Fibroblast of lung (primary cell): Measurements from ENCODE around the gene PLCG2. TPM values are rescaled to one million over a fixed set of nuclear protein-coding genes. Genes with fewer than 3 reads are reported as not detected.

Experiments used
- DNase-seq, 2 donors: peaks; one replicate each; pipeline versions ENCODE4 v3.0.0 to v3.0.0-alpha.2; 2010; ENCODE audit warnings: low read depth in 2 of 2
- H2AFZ ChIP-seq: 2 replicates; pipeline ENCODE4 v1.5.1; 2012; ENCODE audit warnings: low read length, control low read depth, inconsistent platforms
- H3K27ac ChIP-seq: 2 replicates; pipeline ENCODE4 v1.5.1; 2011; ENCODE audit warnings: low read length, control low read depth; ENCODE audit not compliant: insufficient read depth
- H3K27me3 ChIP-seq: 2 replicates; pipeline ENCODE4 v1.5.1; 2011; ENCODE audit warnings: mild to moderate bottlenecking, low read length; ENCODE audit not compliant: control insufficient read depth, insufficient read depth
- H3K36me3 ChIP-seq: 2 replicates; pipeline ENCODE4 v1.5.1; 2011; ENCODE audit warnings: low read length; ENCODE audit not compliant: control insufficient read depth, insufficient read depth
- H3K4me1 ChIP-seq: 2 replicates; pipeline ENCODE4 v1.5.1; 2011; ENCODE audit warnings: low read length; ENCODE audit not compliant: control insufficient read depth, insufficient read depth; ENCODE audit errors: extremely low read depth
- H3K4me2 ChIP-seq: 2 replicates; pipeline ENCODE4 v1.5.1; 2011; ENCODE audit warnings: low read length, control low read depth; ENCODE audit not compliant: insufficient read depth; ENCODE audit errors: extremely low read depth
- H3K4me3 ChIP-seq, 4 experiments: fragments of 200-600 bp in 1 of 4; sonication (generic) in 1 of 4; replicated peaks in 1 of 4; 2 replicates each; pipeline ENCODE4 v1.5.1; 2011 to 2016; ENCODE audit warnings: low read length in 4 of 4, low read depth in 3 of 4, mild to moderate bottlenecking in 3 of 4, control low read depth in 2 of 4, inconsistent platforms in 1 of 4, mixed read lengths in 1 of 4; ENCODE audit not compliant: insufficient read depth in 1 of 4; ENCODE audit errors: control extremely low read depth in 1 of 4
- H3K79me2 ChIP-seq: 2 replicates; pipeline ENCODE4 v1.5.1; 2012; ENCODE audit warnings: mild to moderate bottlenecking, low read length, inconsistent platforms; ENCODE audit not compliant: control insufficient read depth, insufficient read depth
- H3K9ac ChIP-seq: 2 replicates; pipeline ENCODE4 v1.5.1; 2011; ENCODE audit warnings: mild to moderate bottlenecking, low read length, control low read depth; ENCODE audit not compliant: insufficient read depth
- H3K9me3 ChIP-seq: 2 replicates; pipeline ENCODE4 v1.5.1; 2012; ENCODE audit warnings: low read depth, low read length; ENCODE audit not compliant: control insufficient read depth, insufficient read depth
- H4K20me1 ChIP-seq: 2 replicates; pipeline ENCODE4 v1.5.1; 2011; ENCODE audit warnings: low read length; ENCODE audit not compliant: control insufficient read depth, insufficient read depth; ENCODE audit errors: extremely low read depth
- EZH2 ChIP-seq: IDR thresholded peaks from 2 replicates; pipeline ENCODE4 v1.5.1; 2012; ENCODE audit warnings: low read length, control low read depth, mild to moderate bottlenecking; ENCODE audit errors: missing control alignments
- polyA plus RNA-seq, 2 donors: library from polyadenylated mRNA; depleted of rRNA in 1 of 2; stranded (reverse) in 1 of 2; unstranded in 1 of 2; fragments of >200 nt; gene quantifications; 2 replicates each; pipeline ENCODE4 v1.2.1, GENCODE V29; 2011 to 2012; ENCODE audit warnings: missing spikeins in 1 of 2
- total RNA-seq: library from RNA; depleted of rRNA; stranded (reverse); fragments of >200 nt; gene quantifications from 2 replicates; pipeline ENCODE4 v1.2.1, GENCODE V29; 2014
- TF ChIP-seq, protein P1 (sequence below), 2 donors: IDR thresholded peaks in 1 of 2; conservative IDR thresholded peaks in 1 of 2; 1 replicate in 1 of 2; 2 replicates in 1 of 2; pipeline ENCODE4 v1.5.1; 2011 to 2012; ENCODE audit warnings: low read length in 2 of 2, control low read depth in 1 of 2, inconsistent platforms in 1 of 2, low read depth in 1 of 2, mild to moderate bottlenecking in 1 of 2

Gene PLCG2
- total and polyA plus RNA-seq, 2 donors (not counting 1 experiment from before 2014, with no cell fraction given), result 0.53 to 0.66 TPM

DNA sequence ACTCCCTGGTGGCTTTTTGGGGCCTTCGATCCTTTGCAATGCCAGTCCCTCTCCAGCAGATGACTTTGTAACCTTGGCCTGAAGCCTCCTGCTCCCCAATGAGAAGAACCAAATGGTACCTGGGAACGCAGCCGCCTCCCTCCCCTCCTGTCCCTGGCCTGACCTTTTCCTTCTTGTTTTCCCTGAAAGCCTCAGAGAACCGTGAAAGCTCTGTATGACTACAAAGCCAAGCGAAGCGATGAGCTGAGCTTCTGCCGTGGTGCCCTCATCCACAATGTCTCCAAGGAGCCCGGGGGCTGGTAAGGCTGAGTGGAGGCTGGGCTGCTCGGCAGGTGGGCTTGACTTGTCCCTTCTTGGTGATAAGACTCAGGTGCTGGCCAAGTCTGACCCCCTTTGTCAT lies 144.2 kb downstream of the PLCG2 start:
- Histone ChIP-seq H3K4me1 (no peaks in the 10 kb centered on the region), H2AFZ (no peak overlapping the region), H3K4me3 (no peak overlapping the region), H3K79me2 (no peaks in the 10 kb centered on the region), H3K27me3 (no peaks in the 10 kb centered on the region), H3K9ac (no peak overlapping the region), H3K4me2 (no peak overlapping the region), H3K9me3 (no peaks in the 10 kb centered on the region), H3K36me3 (no peaks in the 10 kb centered on the region), H3K27ac (no peak overlapping the region), H4K20me1 (no peaks in the 10 kb centered on the region)
- TF ChIP-seq, protein P1, sequence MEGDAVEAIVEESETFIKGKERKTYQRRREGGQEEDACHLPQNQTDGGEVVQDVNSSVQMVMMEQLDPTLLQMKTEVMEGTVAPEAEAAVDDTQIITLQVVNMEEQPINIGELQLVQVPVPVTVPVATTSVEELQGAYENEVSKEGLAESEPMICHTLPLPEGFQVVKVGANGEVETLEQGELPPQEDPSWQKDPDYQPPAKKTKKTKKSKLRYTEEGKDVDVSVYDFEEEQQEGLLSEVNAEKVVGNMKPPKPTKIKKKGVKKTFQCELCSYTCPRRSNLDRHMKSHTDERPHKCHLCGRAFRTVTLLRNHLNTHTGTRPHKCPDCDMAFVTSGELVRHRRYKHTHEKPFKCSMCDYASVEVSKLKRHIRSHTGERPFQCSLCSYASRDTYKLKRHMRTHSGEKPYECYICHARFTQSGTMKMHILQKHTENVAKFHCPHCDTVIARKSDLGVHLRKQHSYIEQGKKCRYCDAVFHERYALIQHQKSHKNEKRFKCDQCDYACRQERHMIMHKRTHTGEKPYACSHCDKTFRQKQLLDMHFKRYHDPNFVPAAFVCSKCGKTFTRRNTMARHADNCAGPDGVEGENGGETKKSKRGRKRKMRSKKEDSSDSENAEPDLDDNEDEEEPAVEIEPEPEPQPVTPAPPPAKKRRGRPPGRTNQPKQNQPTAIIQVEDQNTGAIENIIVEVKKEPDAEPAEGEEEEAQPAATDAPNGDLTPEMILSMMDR (conservative IDR thresholded peaks at IDR 0.05 in 1 of 2, IDR thresholded peaks at IDR 0.05 in 1 of 2; ENCODE audit: low read depth in 1 of 2, low read length in 2 of 2), result no peak
- DNase-seq, result no peak

DNA sequence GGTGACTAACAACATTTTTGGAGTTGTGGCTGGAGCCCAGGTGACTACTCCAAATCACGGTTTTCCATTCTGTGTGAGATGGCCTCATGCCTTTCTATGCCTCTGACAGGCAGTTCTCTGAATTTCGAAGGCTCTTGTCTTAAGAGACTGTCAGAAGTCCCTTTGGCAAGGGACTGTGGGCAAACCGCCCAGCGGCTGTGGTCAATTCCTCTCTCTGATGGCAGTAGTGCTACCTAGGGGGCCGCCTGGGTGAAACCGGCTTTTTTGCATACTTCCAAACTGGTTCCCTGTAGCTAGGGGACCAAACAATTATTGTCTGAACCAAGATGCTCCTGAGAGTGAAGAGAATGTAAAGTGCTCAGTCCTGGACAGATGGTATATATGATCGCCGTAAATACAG lies 145.9 kb downstream of the PLCG2 start:
- Histone ChIP-seq H3K79me2 (no peaks in the 10 kb centered on the region), H4K20me1 (no peaks in the 10 kb centered on the region), H3K36me3 (no peaks in the 10 kb centered on the region), H3K27ac (no peak overlapping the region), H2AFZ (no peak overlapping the region), H3K9ac (no peak overlapping the region), H3K4me1 (no peaks in the 10 kb centered on the region), H3K4me2 (no peak overlapping the region), H3K4me3 (no peak overlapping the region), H3K9me3 (no peaks in the 10 kb centered on the region), H3K27me3 (no peaks in the 10 kb centered on the region)
- TF ChIP-seq EZH2, result no peak
- TF ChIP-seq, protein P1 (conservative IDR thresholded peaks at IDR 0.05 in 1 of 2, IDR thresholded peaks at IDR 0.05 in 1 of 2; ENCODE audit: low read depth in 1 of 2, low read length in 2 of 2), result no peak
- DNase-seq, result no peak

DNA sequence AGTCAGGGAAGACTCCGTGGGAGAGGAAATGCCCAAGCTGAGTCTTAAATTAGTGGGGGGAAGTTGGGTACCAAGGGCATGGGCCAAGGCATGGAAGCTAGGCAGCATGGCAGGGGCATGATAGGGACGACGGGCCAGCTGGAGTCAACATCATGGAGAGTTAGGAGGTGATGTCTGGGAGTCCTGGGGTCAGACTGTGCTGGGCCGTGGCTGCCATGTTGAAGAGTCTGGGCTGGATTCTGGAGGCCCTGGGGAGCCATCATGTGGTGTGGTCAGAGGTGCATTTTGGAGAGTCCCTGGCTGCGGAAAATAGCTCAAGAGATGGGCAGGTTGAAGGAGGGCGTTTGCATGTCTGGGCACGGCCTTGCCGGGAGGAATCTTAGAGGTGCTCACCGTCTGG lies 146.9 kb downstream of the PLCG2 start:
- H3K27me3 ChIP-seq, result no peaks in the 10 kb centered on the region
- no peak for DNase-seq
- no peak overlapping the region for H3K9ac ChIP-seq
- TF ChIP-seq EZH2, result no peak
- TF ChIP-seq, protein P1 (conservative IDR thresholded peaks at IDR 0.05 in 1 of 2, IDR thresholded peaks at IDR 0.05 in 1 of 2; ENCODE audit: low read depth in 1 of 2, low read length in 2 of 2), result no peak
- no peak overlapping the region for H3K4me2 ChIP-seq
- H3K4me3 ChIP-seq, result no peak overlapping the region
- H3K36me3 ChIP-seq, result no peaks in the 10 kb centered on the region
- H3K27ac ChIP-seq, result no peak overlapping the region
- H3K79me2 ChIP-seq, result no peaks in the 10 kb centered on the region
- no peaks in the 10 kb centered on the region for H3K9me3 ChIP-seq
- no peaks in the 10 kb centered on the region for H4K20me1 ChIP-seq
- no peaks in the 10 kb centered on the region for H3K4me1 ChIP-seq
- no peak overlapping the region for H2AFZ ChIP-seq
